ENCODE data around the gene ACVRL1. TPM values are rescaled to one million over a fixed set of nuclear protein-coding genes. Genes with fewer than 3 reads are reported as not detected.

ACVRL1 gene
- total and polyA plus RNA-seq, 9 of the 15 experiments (the other 6 are each of a cell fraction or from before 2014, with no cell fraction given): 0.07 to 1.4 (median 0.30) TPM

DNA sequence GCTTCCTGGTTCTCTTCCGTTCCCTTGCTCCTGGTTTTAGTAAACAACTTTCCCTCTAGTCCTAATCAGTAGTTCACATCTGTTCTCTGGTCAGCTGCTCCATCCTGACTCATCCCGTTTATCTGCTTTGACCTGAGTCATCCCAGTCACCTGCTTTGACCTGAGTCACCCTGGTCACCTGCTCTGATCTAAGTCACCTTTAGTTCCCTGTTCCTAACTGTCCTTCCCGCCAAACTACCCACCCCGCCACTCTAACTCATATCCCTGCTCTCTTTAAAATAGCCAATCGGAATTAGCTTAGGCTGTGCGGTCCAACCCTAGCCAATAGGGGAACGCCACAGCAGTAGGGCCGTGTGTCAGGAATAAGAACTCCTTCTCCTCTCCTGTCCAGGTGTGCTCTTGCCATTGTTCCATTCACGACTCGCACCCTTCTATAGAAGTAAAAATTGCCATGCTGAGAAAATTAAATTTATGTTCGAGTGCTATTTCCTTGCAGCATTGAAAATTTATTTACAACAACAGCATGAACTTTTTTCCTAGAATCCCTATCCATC lies 22.6 kb upstream of the ACVRL1 start (continued):
- TF ChIP-seq USF1 (CRISPR knock-in tag; IDR thresholded peaks at IDR 0.05) (peak; percentile 74), ZFP1 (CRISPR knock-in tag; IDR thresholded peaks at IDR 0.05) (peak; percentile 53; the same call in 1 of the 2 replicates), NEUROD1 (IDR thresholded peaks at IDR 0.05; ENCODE audit: borderline replicate concordance, low read depth, low read length, partially characterized antibody) (peak; percentile 79), BRD9 (IDR thresholded peaks at IDR 0.05; ENCODE audit: low read depth, partially characterized antibody) (peak; percentile 58), ZNF324 (CRISPR knock-in tag; IDR thresholded peaks at IDR 0.05) (peak; percentile 52; the same call in 1 of the 2 replicates), GATAD2A (IDR thresholded peaks at IDR 0.05) (0 out of 2 replicates have a peak, but pooled peaks have one; percentile 47), SETDB1 (IDR thresholded peaks at IDR 0.05; ENCODE audit: low read length) (peak; percentile 62), MTF1 (CRISPR knock-in tag; IDR thresholded peaks at IDR 0.05; ENCODE audit: borderline replicate concordance) (peak; percentile 69; the same call in 1 of the 2 replicates), ZNF76 (CRISPR knock-in tag; IDR thresholded peaks at IDR 0.05; ENCODE audit: borderline replicate concordance) (0 out of 2 replicates have a peak, but pooled peaks have one; percentile 15), HMG20A (CRISPR knock-in tag; conservative IDR thresholded peaks at IDR 0.05) (no peak), ELF2 (CRISPR knock-in tag; IDR thresholded peaks at IDR 0.05) (no peak), RCOR1 (IDR thresholded peaks at IDR 0.05; ENCODE audit: borderline replicate concordance in 1 of 2, low read depth in 2 of 2, low read length in 2 of 2) (peak in 1 of 2 experiments; percentile 91; a peak in 2 of 4 replicates), BRD4 (IDR thresholded peaks at IDR 0.05) (no peak), SMAD4 (CRISPR knock-in tag; conservative IDR thresholded peaks at IDR 0.05) (peak; percentile 49), JUNB (CRISPR knock-in tag; conservative IDR thresholded peaks at IDR 0.05) (peak; percentile 93), STAT5A (IDR thresholded peaks at IDR 0.05; ENCODE audit: borderline replicate concordance, low read length) (peak; percentile 54; the same call in 1 of the 2 replicates), COPS2 (conservative IDR thresholded peaks at IDR 0.05) (no peak), NFRKB (IDR thresholded peaks at IDR 0.05; ENCODE audit: low read depth) (peak; percentile 26; the same call in 1 of the 2 replicates), ZNF165 (CRISPR knock-in tag; IDR thresholded peaks at IDR 0.05; ENCODE audit: borderline replicate concordance) (peak; percentile 86; the same call in 1 of the 2 replicates), FOXP1 (CRISPR knock-in tag; IDR thresholded peaks at IDR 0.05) (0 out of 2 replicates have a peak, but pooled peaks have one; percentile 43), CC2D1A (IDR thresholded peaks at IDR 0.05) (peak; percentile 91), TBL1XR1 (IDR thresholded peaks at IDR 0.05; ENCODE audit: low read length in 2 of 2) (peak; percentile 43 to 85; a peak in 2 of 4 replicates), MTA2 (IDR thresholded peaks at IDR 0.05; ENCODE audit: low read depth) (peak; percentile 88), SNAPC5 (CRISPR knock-in tag; IDR thresholded peaks at IDR 0.05) (no peak)
- TF ChIP-seq, protein P1, sequence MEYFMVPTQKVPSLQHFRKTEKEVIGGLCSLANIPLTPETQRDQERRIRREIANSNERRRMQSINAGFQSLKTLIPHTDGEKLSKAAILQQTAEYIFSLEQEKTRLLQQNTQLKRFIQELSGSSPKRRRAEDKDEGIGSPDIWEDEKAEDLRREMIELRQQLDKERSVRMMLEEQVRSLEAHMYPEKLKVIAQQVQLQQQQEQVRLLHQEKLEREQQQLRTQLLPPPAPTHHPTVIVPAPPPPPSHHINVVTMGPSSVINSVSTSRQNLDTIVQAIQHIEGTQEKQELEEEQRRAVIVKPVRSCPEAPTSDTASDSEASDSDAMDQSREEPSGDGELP (CRISPR knock-in tag; IDR thresholded peaks at IDR 0.05; ENCODE audit: borderline replicate concordance): peak; percentile 97
- TF ChIP-seq, protein P2, sequence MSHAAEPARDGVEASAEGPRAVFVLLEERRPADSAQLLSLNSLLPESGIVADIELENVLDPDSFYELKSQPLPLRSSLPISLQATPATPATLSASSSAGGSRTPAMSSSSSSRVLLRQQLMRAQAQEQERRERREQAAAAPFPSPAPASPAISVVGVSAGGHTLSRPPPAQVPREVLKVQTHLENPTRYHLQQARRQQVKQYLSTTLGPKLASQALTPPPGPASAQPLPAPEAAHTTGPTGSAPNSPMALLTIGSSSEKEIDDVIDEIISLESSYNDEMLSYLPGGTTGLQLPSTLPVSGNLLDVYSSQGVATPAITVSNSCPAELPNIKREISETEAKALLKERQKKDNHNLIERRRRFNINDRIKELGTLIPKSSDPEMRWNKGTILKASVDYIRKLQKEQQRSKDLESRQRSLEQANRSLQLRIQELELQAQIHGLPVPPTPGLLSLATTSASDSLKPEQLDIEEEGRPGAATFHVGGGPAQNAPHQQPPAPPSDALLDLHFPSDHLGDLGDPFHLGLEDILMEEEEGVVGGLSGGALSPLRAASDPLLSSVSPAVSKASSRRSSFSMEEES (CRISPR knock-in tag; IDR thresholded peaks at IDR 0.05): peak; percentile 73
